Suprapubic skin (tissue), 3 donors: Measurements from ENCODE around the gene IL18BP.

Source experiments
- POLR2A ChIP-seq, 2 donors: fragments of 450-650 bp; IDR thresholded peaks; one replicate each; pipeline ENCODE4 v1.6.1; 2017; ENCODE audit warnings: antibody characterized with exemption in 2 of 2, mild to moderate bottlenecking in 2 of 2, moderate library complexity in 2 of 2
- TF ChIP-seq, protein P1 (sequence below), 2 donors: fragments of 200-600 bp in 1 of 2; fragments of 450-650 bp in 1 of 2; sonication (generic) in 1 of 2; IDR thresholded peaks; one replicate each; pipeline ENCODE4 v1.5.1; 2016 to 2019; ENCODE audit warnings: antibody characterized with exemption in 2 of 2, mild to moderate bottlenecking in 1 of 2, moderate library complexity in 1 of 2

DNA sequence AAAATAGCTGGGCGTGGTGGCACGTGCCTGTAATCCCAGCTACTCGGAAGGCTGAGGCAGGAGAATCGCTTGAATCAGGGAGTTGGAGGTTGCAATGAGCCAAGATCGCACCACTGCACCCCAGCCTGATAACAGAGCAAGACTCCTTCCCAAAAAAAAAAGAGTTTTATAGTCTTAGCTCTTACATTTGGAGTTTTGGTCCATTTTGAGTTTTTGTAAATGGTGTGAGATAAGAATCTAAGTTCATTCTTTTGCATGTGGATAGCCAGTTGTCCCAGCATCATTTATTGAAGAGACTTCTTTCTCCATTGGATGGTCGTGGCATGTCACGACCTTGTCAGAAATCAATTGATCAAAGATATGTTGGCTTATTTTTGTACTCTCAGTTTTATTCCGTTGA, 35.2 kb upstream of the IL18BP start:
- TF ChIP-seq, protein P1, sequence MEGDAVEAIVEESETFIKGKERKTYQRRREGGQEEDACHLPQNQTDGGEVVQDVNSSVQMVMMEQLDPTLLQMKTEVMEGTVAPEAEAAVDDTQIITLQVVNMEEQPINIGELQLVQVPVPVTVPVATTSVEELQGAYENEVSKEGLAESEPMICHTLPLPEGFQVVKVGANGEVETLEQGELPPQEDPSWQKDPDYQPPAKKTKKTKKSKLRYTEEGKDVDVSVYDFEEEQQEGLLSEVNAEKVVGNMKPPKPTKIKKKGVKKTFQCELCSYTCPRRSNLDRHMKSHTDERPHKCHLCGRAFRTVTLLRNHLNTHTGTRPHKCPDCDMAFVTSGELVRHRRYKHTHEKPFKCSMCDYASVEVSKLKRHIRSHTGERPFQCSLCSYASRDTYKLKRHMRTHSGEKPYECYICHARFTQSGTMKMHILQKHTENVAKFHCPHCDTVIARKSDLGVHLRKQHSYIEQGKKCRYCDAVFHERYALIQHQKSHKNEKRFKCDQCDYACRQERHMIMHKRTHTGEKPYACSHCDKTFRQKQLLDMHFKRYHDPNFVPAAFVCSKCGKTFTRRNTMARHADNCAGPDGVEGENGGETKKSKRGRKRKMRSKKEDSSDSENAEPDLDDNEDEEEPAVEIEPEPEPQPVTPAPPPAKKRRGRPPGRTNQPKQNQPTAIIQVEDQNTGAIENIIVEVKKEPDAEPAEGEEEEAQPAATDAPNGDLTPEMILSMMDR (IDR thresholded peaks at IDR 0.05): no peak
- TF ChIP-seq POLR2A (IDR thresholded peaks at IDR 0.05): no peak
